ENCODE measurements around the gene RPL39. TPM values are rescaled to one million over a fixed set of nuclear protein-coding genes. Genes with fewer than 3 reads are reported as not detected.
"Not testable (repeated sequence)": the region's sequence is repeated elsewhere in the genome, so short reads cannot be mapped to it uniquely, and the experiment has no call there.

The RPL39 gene
- total RNA-seq, 1 experiment from 2014 or later = 1,940 TPM

GRCh38 chrX:119753001-119753400, 38.4 kb downstream of the RPL39 start:
- CTCF ChIA-PET = interaction anchor here (0.7 to 1.3 kb wide), 2 partner anchors 69 to 270 kb away, joined by 3 to 4 read pairs; no protein-coding TSS in a partner anchor

GRCh38 chrX:119750751-119751150, 40.7 kb downstream of the RPL39 start:
- RAD21 ChIA-PET (ENCODE audit: low non-redundant PET in 1 of 2, low total read pairs in 2 of 2, uncharacterized antibody in 2 of 2, unreplicated experiment in 2 of 2); BruUV-seq (replicated peaks); H3K4me3 ChIP-seq (replicated peaks in 1 of 2; ENCODE audit: low read depth in 1 of 2, low read length in 2 of 2); POLR2A ChIA-PET; H3K9me3 ChIP-seq (ENCODE audit: control insufficient read depth in 1 of 2, insufficient read depth in 1 of 2, low read depth in 1 of 2, low read length in 2 of 2); H3K79me2 ChIP-seq (ENCODE audit: insufficient read depth, low read length); H3K27ac ChIP-seq (ENCODE audit: low read depth, low read length); H3K9me2 ChIP-seq (ENCODE audit: insufficient read depth); H3K27me3 ChIP-seq (ENCODE audit: insufficient read depth, low read length); CTCF ChIA-PET; H4K20me1 ChIP-seq (ENCODE audit: insufficient read depth); ATAC-seq; H3K4me2 ChIP-seq (ENCODE audit: low read length); H3K36me3 ChIP-seq (ENCODE audit: control insufficient read depth in 1 of 2, insufficient read depth in 2 of 2, low read length in 2 of 2); DNase-seq (ENCODE audit: low read depth, low spot score); H2AFZ ChIP-seq (ENCODE audit: low read depth, low read length, poor library complexity, severe bottlenecking); H3K9ac ChIP-seq (ENCODE audit: low read length); H3K4me1 ChIP-seq (ENCODE audit: control insufficient read depth in 1 of 2, insufficient read depth in 2 of 2, low read length in 2 of 2): not testable (repeated sequence)
- intact Hi-C loops (cut with micrococcal nuclease) = loop anchor here (10.0 kb wide), 1 partner anchor 236 kb away; no protein-coding TSS in a partner anchor

More at GRCh38 chrX:119753001-119753400, 38.4 kb downstream of the RPL39 start:
- no TSS peak for BruUV-seq (replicated peaks)
- intact Hi-C loops (cut with micrococcal nuclease) = loop anchor here (10.0 kb wide), 1 partner anchor 238 kb away; no protein-coding TSS in a partner anchor
- DNase-seq (ENCODE audit: low read depth, low spot score) (no peak), ATAC-seq (no peak)
- no peaks in the 10 kb centered on the region for H3K36me3 ChIP-seq (ENCODE audit: control insufficient read depth in 1 of 2, insufficient read depth in 2 of 2, low read length in 2 of 2)
- no peaks in the 10 kb centered on the region for H3K9me2 ChIP-seq (ENCODE audit: insufficient read depth)
- no peak overlapping the region for H3K9ac ChIP-seq (ENCODE audit: low read length)
- no peak overlapping the region for H3K27ac ChIP-seq (ENCODE audit: low read depth, low read length)
- ChIA-PET POLR2A (no interaction called here), RAD21 (ENCODE audit: low non-redundant PET in 1 of 2, low total read pairs in 2 of 2, uncharacterized antibody in 2 of 2, unreplicated experiment in 2 of 2) (no interaction called here)
- no peak overlapping the region for H3K4me2 ChIP-seq (ENCODE audit: low read length)
- H3K9me3 ChIP-seq (ENCODE audit: control insufficient read depth in 1 of 2, insufficient read depth in 1 of 2, low read depth in 1 of 2, low read length in 2 of 2) = no peaks in the 10 kb centered on the region
- no peak overlapping the region for H2AFZ ChIP-seq (ENCODE audit: low read depth, low read length, poor library complexity, severe bottlenecking)
- no peaks in the 10 kb centered on the region for H4K20me1 ChIP-seq (ENCODE audit: insufficient read depth)
- no peaks in the 10 kb centered on the region for H3K27me3 ChIP-seq (ENCODE audit: insufficient read depth, low read length)
- H3K79me2 ChIP-seq (ENCODE audit: insufficient read depth, low read length) = no peaks in the 10 kb centered on the region
- no peak overlapping the region for H3K4me3 ChIP-seq (replicated peaks in 1 of 2; ENCODE audit: low read depth in 1 of 2, low read length in 2 of 2)
- H3K4me1 ChIP-seq (ENCODE audit: control insufficient read depth in 1 of 2, insufficient read depth in 2 of 2, low read length in 2 of 2) = peaks cover 3 to 19% of the 10 kb centered on the region in 2 experiments; a peak in 3 of 4 replicates
- TF ChIP-seq POLR2A (IDR thresholded peaks at IDR 0.05; ENCODE audit: borderline replicate concordance, extremely low read depth, insufficient read depth, insufficient read length) (no peak), CTCF (IDR thresholded peaks at IDR 0.05 in 2 of 3, conservative IDR thresholded peaks at IDR 0.05 in 1 of 3; ENCODE audit: borderline replicate concordance in 1 of 3, insufficient read depth in 1 of 3, low read depth in 2 of 3, low read length in 2 of 3) (no peak), YY1 (IDR thresholded peaks at IDR 0.05; ENCODE audit: extremely low read depth, insufficient replicate concordance, low read depth, low read length) (no peak), EGR1 (IDR thresholded peaks at IDR 0.05; ENCODE audit: low read depth) (no peak)

GRCh38 chrX:119750131-119750530, 41.3 kb downstream of the RPL39 start:
- intact Hi-C loops (cut with micrococcal nuclease) = loop anchor here (10.0 kb wide), 1 partner anchor 235 kb away; no protein-coding TSS in a partner anchor
- POLR2A ChIA-PET; ATAC-seq; H3K36me3 ChIP-seq (ENCODE audit: control insufficient read depth in 1 of 2, insufficient read depth in 2 of 2, low read length in 2 of 2); H3K9me3 ChIP-seq (ENCODE audit: control insufficient read depth in 1 of 2, insufficient read depth in 1 of 2, low read depth in 1 of 2, low read length in 2 of 2); DNase-seq (ENCODE audit: low read depth, low spot score); H3K4me3 ChIP-seq (replicated peaks in 1 of 2; ENCODE audit: low read depth in 1 of 2, low read length in 2 of 2); H3K4me1 ChIP-seq (ENCODE audit: control insufficient read depth in 1 of 2, insufficient read depth in 2 of 2, low read length in 2 of 2); H3K79me2 ChIP-seq (ENCODE audit: insufficient read depth, low read length); H2AFZ ChIP-seq (ENCODE audit: low read depth, low read length, poor library complexity, severe bottlenecking); H3K9ac ChIP-seq (ENCODE audit: low read length); H3K27me3 ChIP-seq (ENCODE audit: insufficient read depth, low read length); CTCF ChIA-PET; H3K9me2 ChIP-seq (ENCODE audit: insufficient read depth); H3K27ac ChIP-seq (ENCODE audit: low read depth, low read length); RAD21 ChIA-PET (ENCODE audit: low non-redundant PET in 1 of 2, low total read pairs in 2 of 2, uncharacterized antibody in 2 of 2, unreplicated experiment in 2 of 2); H3K4me2 ChIP-seq (ENCODE audit: low read length); BruUV-seq (replicated peaks); H4K20me1 ChIP-seq (ENCODE audit: insufficient read depth): not testable (repeated sequence)
